Epithelial cell of proximal tubule (primary cell): ENCODE results near the gene RMRP. TPM values are rescaled to one million over a fixed set of nuclear protein-coding genes. Genes with fewer than 3 reads are reported as not detected.
"Not testable (repeated sequence)": the region's sequence is repeated elsewhere in the genome, so short reads cannot be mapped to it uniquely, and the experiment has no call there.

Experiments
- DNase-seq: peaks from one replicate; pipeline ENCODE4 v3.0.0-alpha.2; 2011; ENCODE audit warnings: low read depth
- H3K4me3 ChIP-seq: 2 replicates; pipeline ENCODE4 v1.5.1; 2011; ENCODE audit warnings: low read depth, mild to moderate bottlenecking, low read length
- CTCF ChIP-seq: conservative IDR thresholded peaks from 2 replicates; pipeline ENCODE4 v1.5.1; 2012; ENCODE audit warnings: low read depth, mild to moderate bottlenecking, low read length
- total RNA-seq: library from RNA; depleted of rRNA; stranded (reverse); fragments of >200 nt; gene quantifications from 2 replicates; pipeline ENCODE4 v1.2.3, GENCODE V29; 2015

RMRP gene
- total RNA-seq, 1 donor from 2014 or later: 3,154 TPM

GRCh38 chr9:35643046-35643445 lies 14.8 kb downstream of the RMRP start:
- DNase-seq: no peak
- no peak for TF ChIP-seq CTCF

GRCh38 chr9:35641478-35641877 lies 16.3 kb downstream of the RMRP start:
- H3K4me3 ChIP-seq, DNase-seq: not testable (repeated sequence)

More at GRCh38 chr9:35643046-35643445, 14.8 kb downstream of the RMRP start:
- no peak overlapping the region for H3K4me3 ChIP-seq

- not testable (repeated sequence) for H3K4me3 ChIP-seq, DNase-seq
These were observed 17.4 kb downstream of the RMRP start for GRCh38 chr9:35640431-35640830.

- no peak for TF ChIP-seq CTCF
- H3K4me3 ChIP-seq: no peak overlapping the region
- DNase-seq: no peak
These were observed 18.2 kb downstream of the RMRP start for GRCh38 chr9:35639631-35640030.

GRCh38 chr9:35639225-35639624 lies 18.6 kb downstream of the RMRP start:
- not testable (repeated sequence) for H3K4me3 ChIP-seq, DNase-seq

- not testable (repeated sequence) for DNase-seq, H3K4me3 ChIP-seq
These were observed 19.1 kb downstream of the RMRP start for GRCh38 chr9:35638751-35639150.

- not testable (repeated sequence) for DNase-seq, H3K4me3 ChIP-seq
These were observed 20.3 kb downstream of the RMRP start for GRCh38 chr9:35637427-35637955.

- DNase-seq, H3K4me3 ChIP-seq: not testable (repeated sequence)
These were observed 21.0 kb downstream of the RMRP start for GRCh38 chr9:35636877-35637246.

- H3K4me3 ChIP-seq: no peak overlapping the region
- TF ChIP-seq CTCF: no peak
- no peak for DNase-seq
These were observed 21.5 kb downstream of the RMRP start for GRCh38 chr9:35636135-35636876.

GRCh38 chr9:35635730-35636129 lies 22.1 kb downstream of the RMRP start:
- no peak overlapping the region for H3K4me3 ChIP-seq
- TF ChIP-seq CTCF: no peak
- no peak for DNase-seq
